Activated T-cell treated with anti-CD3 and anti-CD28 coated beads for 48 hours (primary cell): ENCODE data around the gene SLC25A28.

Experiments used
- DNase-seq: peaks from one replicate; pipeline ENCODE4 v3.0.0-alpha.2; 2020; ENCODE audit warnings: low read depth

SLC25A28 gene

DNA sequence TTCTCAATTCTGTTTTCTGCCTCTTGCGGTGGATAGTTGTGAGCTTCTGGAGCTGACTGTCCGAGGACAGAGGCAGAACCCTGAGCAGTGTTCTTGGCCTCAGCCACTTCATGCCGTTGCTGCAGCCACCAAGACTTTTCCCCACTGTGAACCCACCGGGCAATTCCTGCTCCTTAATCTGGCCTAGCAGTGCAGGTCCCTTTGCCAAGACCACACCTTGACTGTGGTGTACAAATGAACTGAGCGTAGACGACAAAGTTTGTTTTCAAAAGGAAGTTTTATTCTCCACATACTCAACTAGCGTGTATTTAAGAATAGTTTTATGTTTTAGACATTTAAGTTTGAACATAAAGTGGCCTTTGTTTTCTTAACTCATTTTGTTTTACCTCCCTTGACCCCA is 29.4 kb downstream of the SLC25A28 start:
- no peak for DNase-seq

DNA sequence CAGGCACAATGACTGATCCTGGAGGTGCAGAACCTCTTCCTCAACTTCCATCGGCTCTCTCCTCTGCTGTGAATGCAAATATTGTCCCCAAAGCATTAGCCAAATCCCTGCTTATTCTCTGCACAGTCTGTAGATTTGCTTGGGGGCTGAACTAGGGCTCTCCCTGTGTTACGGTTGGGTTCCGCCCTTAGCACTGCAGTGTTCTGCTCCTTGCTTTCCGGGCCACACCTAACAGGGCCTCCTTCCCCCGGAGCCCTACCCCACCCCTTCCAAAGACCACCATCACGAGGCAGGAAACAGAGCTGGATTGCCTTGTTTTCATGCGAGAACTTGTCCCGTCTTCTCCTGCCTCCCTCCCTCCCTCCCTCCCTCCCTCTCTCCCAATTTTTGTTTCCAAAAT is 36.6 kb downstream of the SLC25A28 start:
- no peak for DNase-seq

DNA sequence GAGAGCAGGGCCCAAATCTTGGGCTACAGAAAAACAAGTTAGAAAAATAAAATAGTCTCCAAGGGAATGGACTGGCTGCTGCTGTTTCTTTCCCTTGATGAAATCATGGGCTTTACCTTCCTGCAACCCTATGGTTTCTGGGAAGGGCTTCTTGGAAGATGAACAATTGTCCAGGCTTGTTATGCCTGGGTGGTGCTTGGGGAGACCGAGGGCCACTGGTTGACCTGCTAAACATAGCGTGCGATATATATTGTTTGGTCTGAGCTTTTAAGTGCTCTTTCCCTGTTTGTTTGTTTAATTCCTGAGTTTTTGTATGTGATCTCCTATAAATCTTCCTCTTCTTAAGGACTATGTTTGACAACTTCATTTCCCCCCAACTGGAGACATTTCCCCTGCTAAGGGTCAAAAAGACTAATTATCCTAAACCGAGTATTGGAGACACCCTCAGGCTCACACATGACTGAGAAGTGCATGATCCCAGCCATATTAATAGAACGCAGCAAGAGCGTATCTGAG is 37.9 kb downstream of the SLC25A28 start:
- DNase-seq: no peak

DNA sequence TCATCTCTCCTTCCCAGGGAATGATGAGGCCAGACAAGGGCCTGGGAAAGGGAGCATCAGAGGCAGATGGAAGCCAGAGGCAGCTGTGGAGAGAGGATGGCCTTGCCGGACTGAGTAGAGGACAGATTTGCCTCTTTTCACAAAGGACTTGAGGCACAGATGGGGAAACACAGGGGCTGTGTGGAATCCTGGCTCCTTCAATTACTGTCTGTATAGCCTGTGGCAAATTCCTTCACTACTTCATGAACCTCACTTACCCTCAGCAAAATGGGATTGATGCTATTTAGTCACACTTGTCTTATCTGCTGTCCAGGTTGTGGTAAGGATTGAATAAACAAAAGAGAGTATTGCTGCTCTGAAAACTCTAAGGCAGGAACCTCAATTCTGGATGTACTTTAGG is 40.3 kb downstream of the SLC25A28 start:
- DNase-seq: no peak

DNA sequence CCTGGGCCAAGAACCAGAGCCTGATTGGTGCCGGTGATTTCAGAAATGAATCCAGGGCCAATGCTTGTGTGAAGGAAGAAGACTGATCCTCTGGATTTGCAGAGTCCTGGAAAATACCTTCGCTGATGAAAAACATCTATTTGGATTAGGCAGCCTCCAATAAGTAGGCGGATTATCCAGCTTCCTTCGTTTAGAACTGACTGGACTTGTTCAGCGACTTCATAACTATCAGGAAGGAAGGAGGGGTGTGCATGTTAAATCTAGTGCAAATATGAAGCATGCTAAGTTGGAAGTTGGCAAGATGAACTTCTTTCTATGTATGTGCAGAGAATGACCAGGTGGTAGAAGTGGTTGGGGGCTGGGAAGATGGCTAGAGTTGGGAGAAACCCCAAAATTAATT is 46.4 kb downstream of the SLC25A28 start:
- no peak for DNase-seq

DNA sequence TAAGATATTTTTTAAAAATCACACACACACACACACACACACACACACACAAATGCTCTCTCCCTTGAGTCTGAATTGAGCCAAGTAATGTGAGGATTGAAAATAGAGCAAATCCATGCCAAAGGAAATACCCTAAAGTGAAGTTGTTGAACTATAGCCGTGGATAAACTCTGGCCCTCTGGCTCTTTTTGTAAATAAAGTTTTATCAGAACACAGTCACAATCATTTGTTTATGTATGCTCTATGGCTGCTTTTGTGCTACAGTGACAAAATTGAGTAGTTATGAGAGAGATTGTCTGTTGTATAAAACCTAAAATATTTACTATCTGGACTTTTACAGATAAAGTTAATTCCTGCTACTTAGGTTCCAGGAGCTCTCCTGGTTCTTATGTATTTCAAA is 48.4 kb downstream of the SLC25A28 start:
- DNase-seq: no peak

DNA sequence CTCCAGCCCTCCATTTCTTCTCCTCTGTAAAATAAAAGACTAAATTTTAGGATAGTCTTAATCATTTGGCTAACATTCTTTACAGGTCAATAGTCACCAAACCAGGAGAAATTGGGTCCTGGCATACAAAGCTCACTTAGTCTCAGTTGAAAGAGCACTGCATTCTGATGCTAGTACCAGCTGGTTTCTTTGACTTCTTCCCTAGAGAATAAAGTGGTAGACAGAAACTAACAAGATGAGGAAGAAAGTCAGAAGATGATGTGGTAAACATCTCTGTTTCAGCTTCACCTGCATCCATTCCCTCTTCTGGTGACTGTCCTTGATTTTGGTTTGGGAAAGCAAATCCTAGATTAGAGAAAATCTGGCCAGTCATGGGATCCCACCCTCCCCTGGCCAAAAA is 50.3 kb downstream of the SLC25A28 start:
- DNase-seq: no peak

DNA sequence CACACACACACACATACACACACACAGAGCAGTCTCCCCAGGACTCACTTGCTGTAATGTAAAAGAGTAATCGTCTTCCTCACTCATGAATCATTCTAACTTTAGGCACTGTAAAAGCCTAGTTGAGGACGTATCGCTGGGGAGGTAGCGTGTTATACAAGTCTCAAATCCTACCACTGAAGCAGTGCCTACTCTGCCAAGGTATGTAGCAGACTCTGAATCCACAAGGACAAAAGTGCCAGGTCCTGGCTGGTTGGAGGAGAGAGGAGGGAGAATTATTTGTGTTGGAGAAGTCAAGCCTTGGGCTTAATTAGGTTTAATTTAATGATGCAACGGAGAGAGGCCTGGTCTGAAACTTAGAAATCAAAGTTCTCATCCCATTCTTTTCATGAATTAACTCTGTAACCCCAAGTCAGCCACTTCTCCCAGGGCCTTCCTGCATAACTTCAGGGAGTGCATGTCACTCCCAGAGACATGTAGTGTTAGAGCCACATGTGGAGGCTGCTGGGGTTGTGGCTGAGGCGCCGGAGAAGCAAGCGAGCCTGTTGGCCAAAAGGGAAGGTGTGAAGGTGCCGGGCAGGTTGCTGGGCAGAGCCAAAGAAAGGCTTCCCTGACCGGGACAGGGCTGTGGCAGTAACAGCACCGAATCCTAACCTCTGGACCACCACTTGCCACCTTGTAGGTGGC is 50.8 kb downstream of the SLC25A28 start:
- no peak for DNase-seq

DNA sequence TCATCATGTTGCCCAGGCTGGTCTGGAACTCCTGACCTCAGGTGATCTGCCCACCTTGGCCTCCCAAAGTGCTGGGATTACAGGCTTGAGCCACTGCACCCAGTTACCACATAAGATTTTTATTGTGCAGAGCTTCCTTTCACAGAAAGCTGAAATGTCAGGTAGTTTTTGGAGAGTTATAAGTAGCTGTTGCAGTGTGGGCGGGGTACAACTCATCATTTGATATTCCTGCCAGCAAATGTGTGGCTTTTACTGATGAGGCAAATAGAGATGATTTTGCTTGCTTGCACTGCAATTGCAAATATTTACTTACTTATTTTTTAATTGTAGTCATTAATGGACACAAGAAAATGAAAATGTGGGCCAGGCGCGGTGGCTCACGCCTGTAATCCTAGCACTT is 55.1 kb downstream of the SLC25A28 start:
- DNase-seq: no peak

DNA sequence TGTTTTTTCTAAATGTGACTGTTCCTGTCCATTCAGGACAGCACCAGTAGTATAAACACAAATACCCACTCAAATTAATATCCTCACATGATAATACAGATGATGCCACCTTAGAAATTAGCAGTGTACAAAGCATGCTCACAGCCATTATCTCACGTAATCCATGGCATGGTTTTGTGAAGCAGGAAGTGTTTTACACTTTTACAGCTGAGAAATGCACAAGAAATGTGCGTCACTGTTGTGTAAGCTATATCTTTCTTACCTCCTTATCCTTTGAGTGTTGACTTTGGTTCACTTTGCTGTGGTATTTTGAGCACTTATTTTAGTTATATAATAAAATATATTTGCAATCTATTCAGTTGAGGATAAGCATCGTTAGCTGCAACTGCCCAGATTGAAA is 55.9 kb downstream of the SLC25A28 start:
- no peak for DNase-seq

DNA sequence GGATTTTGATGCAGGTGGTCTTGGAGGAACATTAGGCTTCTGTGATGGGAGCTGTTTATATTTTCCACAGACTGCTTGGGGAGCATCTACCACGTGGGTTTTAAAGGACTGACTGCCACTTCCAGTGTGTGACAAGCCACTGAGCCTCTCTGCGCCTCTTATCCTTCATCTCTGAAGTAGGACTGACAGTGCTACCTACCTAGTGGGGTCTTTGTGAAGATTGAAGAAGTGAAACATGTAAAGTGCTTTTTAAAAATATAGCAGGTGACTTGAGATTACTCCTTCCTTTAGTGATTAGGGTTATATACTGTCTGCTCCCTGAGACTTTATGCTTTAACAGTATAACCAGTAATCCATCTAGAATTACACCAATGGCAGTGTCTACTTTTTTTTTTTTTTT is 57.6 kb downstream of the SLC25A28 start:
- no peak for DNase-seq
